Panc1 (cell line): ENCODE measurements around the gene C5.

Experiments used
- POLR2AphosphoS5 ChIP-seq: IDR thresholded peaks from 2 replicates; pipeline ENCODE4 v1.6.1; 2012; ENCODE audit warnings: mild to moderate bottlenecking, low read depth, low read length, moderate library complexity
- TF ChIP-seq, protein P1 (sequence below): fragments of 450-650 bp; IDR thresholded peaks from 2 replicates; pipeline ENCODE4 v1.5.1; 2017; ENCODE audit warnings: mild to moderate bottlenecking

DNA sequence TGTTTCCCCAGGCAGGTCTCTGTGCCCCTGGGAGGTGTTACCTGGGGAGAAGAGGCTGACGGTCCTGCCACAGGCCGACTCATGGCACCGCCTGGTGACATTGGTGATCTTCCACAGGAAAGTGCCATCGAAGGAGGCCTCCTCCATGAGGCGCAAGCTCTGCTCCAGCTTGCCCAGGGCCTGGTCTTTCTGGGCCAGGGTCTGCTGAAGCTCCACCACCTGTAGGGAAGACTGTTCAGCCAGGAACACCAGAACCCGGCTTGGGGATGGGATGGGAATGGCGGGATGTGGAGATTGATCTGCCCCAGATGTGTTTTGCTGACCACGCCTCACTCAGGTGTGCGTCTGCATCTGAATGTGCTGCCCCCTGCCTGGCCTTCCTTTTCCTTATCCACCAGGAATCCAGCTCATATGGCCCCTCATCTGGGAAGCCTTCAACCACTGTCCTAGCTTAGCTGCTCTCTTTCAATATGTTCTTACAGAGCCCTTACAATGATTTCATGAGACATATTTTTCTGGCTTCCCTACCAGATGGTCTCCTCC lies 138.7 kb downstream of the C5 start:
- TF ChIP-seq, protein P1, sequence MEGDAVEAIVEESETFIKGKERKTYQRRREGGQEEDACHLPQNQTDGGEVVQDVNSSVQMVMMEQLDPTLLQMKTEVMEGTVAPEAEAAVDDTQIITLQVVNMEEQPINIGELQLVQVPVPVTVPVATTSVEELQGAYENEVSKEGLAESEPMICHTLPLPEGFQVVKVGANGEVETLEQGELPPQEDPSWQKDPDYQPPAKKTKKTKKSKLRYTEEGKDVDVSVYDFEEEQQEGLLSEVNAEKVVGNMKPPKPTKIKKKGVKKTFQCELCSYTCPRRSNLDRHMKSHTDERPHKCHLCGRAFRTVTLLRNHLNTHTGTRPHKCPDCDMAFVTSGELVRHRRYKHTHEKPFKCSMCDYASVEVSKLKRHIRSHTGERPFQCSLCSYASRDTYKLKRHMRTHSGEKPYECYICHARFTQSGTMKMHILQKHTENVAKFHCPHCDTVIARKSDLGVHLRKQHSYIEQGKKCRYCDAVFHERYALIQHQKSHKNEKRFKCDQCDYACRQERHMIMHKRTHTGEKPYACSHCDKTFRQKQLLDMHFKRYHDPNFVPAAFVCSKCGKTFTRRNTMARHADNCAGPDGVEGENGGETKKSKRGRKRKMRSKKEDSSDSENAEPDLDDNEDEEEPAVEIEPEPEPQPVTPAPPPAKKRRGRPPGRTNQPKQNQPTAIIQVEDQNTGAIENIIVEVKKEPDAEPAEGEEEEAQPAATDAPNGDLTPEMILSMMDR, result no peak
- no peak for TF ChIP-seq POLR2AphosphoS5
